Fibroblast of skin of abdomen (primary cell): ENCODE data around the gene KRT71.
A peak's percentile ranks its signal among the peaks of the same experiment; 100 is the strongest.

ENCODE experiments used
- DNase-seq: peaks from one replicate; pipeline ENCODE4 v3.0.0-alpha.2; 2013

Gene KRT71

DNA sequence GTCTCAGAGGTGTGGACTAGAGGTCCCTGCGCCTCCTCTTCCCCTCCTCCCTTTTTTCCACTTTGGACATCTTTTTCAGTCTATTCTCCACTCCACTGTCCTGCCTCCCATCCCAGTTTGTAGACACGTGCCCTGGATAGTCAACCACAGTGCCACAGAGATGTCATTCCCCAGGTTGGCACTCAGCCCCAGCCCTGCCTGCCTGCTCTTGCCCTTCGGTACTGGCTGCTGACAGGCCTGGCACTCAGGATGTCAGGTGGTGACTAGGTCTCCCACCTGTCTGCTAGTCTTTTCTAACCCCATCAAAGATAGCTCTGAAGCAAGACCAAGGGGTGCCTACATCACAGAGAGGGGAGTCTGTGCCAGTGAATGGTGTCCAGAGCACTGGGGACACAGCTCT, 15.8 kb downstream of the KRT71 start:
- no peak for DNase-seq

DNA sequence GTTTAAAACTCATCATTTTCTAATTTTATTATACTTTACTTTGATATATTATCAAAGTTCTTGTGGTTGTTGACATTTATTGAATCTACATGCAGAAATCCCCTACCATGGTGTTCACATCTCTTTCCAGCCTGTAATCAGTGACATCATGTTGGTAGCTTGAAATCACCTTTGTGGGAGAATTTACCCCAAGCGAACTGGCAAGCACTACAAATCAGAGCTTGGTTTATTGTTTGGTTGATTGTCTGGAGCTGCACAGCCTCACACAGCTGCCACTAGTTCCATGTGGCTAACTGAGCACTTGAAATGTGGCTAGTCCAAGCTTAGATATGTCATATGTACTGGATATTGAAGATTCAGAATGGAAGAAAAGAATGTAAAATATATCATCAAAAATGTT, 17.4 kb downstream of the KRT71 start:
- no peak for DNase-seq

DNA sequence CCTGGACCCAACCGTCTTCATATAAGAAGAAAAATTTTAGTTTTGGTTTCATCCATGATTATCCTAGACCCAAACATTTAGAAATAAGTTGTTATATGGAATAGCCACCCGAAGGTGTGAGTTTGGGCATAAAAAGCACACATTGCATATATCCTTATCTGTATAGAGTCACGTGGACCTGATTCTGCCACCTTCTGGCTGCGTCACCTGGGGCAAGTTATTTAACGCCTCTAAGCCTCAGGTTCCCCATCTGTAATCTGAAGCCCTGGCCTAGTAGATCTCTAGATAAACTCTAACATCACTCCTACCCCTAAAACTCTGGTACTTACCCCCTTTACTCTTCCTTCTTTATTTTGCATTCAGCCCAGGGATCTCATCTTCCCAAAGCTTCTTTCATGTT, 18.5 kb downstream of the KRT71 start:
- DNase-seq, result no peak

DNA sequence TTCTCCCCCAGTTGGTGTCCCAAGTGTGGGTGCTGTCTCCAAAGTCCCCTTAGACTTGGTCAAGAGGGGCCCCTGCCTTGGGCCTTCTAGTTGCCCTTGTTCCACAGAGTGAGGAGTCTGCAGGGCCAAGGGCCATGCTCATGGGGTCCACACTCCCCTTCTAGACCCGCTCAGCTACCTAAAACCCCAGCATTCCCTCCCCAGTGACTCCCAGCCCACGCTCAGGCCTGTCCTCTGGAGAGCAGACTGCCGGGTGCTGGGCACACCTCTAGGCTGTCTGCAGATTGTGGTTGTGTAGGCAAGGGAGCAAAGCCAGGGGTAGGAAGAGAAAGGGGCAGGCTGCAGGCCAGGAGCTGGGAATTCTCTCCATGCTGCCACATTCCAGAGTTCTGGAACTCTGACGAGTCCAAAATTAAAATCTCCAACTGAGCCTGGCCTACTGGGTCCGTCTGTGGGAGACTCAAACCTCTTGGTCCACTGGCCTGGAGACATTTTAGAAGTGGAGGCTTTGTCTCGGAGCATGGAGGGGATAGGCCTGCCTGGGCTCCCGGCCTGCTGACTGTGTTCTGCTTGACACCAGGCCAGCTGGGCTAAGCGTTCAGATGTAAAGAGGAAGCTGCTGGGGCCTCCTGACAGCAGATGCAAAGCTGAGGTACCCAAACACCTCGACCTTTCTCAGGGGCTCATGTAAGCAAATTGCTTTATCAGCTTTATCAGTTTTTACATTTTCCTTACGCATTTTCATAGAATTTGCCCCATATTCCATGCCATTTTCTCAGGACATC, 19.1 kb downstream of the KRT71 start:
- DNase-seq, result no peak

DNA sequence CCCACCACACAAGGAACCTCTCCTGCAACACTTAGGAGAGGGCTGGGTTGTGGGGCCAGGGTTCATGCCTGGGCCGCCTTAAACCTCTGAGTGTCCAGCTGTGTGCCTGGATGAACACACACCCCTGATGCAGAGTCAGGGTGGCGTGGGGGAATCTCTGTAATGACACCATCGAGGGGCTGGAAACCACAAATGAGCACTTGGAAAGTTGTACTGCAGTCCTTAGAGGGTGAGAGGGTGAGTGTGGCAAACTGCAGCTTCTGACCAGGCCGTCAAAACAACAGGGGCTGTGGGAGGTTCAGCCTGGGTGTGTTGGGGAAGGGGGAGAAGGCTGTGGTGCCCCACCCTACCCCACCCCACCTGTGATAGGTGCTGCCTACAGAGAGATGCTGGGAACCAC, 20.3 kb downstream of the KRT71 start:
- no peak for DNase-seq

DNA sequence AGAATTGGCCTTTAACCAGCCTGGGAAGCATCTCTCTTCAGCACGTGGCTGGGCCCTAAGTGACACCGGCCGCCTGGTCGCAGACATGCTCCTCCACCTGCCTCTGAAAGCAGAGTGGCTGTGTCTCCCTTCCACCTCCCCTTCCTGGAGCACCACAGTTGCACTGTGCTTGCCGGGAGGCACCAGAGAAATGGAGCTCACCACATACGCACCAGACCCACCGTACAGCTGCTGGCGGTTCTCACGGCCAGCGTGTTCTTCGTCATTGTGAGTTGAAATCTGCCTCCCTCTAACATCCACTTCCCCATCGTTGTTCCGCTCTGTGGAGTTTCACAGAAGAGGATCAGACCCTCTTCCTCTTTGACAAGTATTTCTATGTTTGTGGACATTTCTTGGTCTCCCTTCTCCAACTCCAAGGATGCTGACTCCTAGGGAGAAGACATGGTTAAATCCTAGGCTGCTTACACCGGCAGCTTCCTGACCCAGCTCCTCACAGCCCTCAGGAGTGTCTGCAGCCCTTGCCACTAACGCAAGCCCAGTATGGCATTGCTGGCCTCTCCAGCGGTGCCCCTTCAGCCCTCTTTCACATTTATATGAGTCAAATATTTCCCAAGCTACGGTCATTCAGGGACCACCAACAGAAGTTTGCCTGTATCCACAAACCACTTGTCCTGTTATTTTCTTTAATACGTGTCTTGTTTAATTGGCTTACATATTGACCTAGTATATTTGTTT, 21.2 kb downstream of the KRT71 start:
- no peak for DNase-seq

DNA sequence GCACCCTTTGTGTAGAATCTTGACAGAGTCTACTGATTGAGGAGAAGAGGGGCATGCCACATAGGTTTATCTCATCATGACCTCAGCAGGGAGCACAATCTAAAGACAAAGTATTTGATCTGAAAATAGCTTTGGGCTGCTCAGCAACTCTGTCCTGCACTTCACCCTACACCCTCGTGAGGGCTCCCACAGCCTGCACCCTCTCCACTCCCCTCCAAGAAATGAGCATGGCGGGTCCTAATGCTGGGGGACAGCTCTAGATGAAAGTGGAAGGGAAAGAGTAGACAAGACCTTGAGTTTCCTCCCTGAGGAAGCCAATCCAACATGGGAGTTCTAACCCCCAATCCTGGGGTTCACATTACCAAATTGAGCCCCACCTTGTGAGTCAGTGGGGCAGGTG, 22.0 kb downstream of the KRT71 start:
- no peak for DNase-seq

DNA sequence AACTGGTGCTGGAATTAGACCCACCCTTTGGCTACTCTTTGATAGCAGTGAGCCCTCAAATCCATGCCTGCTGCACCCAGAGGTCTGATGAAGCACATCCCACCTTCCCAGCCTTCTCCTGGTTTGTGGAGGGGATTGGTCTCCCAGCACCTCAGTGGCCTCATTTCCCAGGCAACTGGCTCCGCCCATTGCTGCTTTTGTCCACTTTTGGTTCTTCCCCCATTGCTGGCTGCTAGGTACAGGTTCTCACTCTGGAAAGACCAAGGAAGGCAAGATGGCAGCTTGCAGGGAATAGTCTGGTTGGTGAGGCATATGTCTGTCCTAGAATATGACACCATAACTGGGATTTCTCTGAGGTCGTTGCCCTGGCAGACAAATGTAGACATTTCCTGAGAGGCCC, 22.6 kb downstream of the KRT71 start:
- no peak for DNase-seq

DNA sequence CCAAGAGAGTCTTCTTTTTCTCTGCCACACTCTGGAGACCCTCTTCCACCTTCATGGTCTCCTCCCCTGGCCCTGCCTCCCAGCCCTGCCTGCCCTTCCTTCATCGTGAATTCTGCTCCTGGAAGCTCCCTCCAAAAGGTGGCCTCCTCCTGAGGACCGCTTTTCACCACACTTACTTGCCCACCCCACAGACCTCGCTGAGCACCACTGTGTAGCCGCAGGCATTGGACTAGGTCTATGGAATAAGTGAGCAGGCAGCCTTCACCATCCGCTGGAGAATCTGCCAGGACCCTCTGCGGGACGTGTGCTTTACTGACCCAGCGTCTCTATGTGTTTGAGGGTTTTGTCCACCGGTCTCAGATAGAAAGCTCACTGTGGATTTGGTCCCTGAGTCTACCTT, 23.1 kb downstream of the KRT71 start:
- no peak for DNase-seq

DNA sequence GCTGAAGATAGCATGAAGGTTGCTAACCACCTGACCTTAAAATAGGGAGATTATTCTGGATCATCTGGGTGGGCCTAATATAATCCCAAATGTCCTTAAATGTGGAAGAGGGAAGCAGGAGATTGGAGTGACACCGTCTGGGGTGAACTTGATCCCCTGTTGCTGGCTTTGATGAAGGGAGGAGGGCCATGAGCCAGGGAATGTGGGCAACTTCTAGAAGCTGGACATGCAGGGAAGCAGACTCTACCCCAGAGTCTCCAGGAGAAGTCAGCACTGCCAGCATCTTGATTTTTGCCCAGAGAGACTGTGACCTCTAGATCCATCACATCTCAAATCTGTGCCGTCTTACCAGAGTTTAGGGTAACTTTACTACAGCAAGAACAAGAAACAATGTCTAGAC, 23.5 kb downstream of the KRT71 start:
- DNase-seq, result no peak

DNA sequence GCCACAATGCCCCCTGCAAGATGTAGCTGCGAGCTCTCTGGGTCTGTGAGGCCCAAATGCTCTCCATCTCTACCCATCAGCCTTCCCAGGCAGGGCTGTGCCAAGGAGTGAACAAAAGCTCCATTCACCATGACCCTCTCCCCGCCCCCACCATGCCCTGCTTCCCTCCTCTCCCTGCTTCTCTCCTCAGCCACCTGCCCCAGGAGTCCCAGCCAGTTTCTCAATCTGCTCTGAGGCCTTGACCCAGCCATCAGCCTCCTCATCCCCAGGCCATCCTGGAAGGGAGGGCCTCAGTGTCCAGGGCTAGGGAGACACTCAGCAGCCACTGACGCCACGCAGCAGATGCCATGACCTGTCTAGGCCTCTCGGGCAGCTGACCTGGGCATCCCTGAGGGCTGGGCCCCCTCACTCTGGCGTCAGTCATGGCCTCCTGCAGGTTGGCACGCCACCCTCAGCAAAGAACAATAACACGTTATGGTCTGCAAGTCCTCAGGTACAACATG, 24.3 kb downstream of the KRT71 start:
- no peak for DNase-seq

DNA sequence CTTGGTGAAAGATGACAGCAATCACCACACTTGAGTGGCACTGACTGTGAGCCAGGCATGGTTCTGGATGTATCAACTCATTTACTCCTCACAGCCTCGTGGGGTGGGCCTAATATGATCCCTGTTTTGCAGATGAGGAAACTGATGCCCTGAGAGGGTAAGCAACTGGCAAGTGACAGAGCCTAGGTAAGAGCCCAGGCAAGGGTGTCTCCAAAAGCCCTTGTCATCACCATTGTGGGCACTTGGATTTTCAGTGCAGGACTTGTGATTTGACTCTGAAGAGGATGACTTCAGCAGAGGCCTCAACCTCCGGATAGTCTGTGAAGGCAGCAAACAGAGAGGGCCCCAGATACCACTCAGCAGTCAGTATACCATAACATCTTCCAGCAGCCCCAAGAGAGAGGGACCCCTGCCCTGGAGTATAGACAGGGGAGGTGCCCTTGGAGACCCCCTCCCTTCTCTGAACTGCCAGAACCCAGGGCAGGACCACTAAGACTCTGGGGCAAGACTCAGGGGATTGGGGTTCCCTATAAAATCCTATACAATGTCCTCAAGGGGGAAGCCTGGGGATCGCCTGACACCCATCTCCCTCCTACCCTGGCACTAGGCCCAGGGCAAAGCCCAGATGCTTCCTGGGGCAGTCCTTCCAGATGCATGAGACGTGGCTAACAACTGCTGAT, 25.7 kb downstream of the KRT71 start:
- DNase-seq, result no peak

DNA sequence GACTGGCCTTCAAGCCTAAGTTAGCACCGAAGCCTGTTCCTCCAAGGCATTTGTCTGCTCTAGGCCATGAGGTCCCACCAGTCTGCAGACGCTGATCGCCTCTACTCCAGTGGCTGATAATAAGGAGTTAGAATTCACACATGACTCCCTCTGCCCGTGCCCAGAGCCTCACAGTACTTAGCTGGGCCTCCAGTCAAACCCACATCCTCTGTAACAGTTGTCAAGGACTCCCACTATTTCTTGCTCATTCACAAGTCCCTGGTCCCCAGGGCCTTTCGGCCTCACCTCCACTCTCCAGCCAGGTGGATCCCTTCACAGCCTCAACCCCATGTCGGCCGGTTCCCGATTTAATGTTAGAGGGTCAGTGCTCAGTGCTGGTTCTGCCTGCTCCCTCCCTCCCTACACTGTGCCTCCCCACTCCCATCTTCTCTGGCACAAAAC, 26.4 kb downstream of the KRT71 start:
- no peak for DNase-seq

DNA sequence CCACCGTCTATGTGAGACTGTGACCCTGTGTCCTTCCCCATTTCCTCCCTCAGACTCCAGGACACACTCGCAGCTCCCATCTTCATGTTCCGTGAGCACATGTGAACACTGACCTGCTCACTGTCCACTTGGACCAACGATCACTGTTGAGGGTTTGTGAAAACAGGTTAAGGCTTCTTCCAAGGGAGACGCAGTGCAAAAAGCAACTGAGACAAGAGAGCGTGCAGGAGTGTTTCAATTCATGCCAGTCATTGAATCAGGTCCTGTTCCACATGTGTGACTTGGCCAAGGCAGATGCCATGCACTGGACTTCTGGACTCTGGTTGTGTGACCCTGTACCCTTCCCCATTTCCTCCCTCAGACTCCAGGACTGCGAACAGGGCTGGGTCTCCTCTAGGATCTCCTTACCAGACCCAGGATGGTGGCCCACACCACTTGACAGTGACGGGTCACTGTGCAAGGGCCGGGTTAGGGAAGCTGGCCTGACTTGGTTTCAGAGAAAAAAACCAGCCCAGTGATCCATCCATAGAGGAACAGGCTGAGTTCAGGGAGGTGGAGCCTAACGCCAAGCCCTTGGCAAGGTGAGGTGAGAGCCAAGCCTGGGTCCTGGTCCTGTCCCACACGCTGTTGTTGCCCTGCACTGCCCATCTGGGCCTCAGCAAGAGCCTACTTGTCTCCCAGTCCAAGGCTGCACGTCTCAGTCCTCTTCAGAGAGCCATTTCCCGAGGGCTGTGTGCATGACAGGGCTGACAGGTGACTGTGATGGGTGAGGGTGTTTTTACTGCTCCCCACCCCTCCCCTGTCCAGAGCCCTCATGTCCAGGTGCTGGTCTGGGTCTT, 27.1 kb downstream of the KRT71 start:
- DNase-seq, result no peak

DNA sequence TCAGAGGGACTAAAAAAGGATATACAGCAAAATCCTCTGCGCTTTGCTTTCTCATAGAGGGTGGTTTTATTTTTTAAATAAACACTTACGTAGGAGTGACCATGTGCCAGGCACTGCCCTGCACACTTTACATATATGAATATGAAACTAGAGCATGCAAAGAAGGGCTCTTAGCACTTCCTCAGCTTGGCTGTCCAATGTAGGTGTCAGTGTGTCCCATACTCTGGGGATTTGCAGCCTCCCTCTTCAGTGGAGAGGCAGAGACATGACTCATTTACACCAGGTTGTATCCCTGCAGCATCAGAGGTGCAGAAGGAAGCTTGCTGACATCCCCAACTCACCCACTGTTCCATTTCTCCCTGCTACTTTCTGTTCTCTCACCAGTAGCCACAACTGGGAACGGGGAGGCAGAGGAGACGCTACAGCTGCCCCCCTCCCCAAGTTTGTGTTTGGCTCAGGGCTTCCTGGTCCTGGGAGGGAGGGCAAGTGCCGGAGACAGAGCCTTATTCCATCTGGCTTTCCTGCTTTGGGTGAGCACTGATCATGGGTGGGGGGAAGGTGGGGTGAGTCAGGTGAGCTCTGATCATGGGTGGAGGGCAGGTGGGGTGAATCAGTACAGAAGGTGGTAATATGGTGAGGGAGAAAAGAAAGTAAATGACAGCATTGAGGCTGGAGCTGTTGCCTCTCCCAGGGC, 27.9 kb downstream of the KRT71 start:
- DNase-seq, result no peak

DNA sequence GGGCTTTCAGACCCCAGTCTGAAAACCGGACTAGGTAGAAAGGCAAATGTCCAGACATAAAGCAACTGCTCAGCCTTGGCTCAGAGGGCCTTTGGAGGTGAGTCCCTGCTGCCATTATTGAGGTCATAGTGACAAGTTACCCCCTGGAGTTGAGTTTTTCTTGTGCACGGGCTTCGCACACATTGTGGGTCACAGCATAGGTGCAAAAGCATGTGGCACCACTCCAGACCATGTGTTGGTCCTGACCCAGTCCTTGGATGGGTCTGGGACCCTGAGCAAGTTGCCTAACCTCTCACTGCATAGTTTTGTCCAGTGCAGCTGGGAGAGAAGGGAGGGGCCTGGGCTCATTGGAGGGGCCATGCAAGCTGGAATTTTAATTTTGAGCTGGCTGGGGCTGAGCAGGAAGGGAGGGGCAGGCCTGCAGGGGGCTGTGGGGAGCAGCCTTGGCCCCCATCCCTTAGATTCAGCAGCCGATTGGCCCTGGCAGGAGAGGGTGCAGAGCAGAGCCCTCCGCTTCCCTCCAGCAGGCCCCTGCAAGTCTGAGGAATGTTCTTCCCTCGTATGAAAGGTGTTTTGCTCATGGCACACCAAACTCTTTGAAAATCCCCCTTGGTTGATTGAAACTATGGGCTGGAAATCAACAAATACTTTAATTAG, 28.6 kb downstream of the KRT71 start:
- no peak for DNase-seq

DNA sequence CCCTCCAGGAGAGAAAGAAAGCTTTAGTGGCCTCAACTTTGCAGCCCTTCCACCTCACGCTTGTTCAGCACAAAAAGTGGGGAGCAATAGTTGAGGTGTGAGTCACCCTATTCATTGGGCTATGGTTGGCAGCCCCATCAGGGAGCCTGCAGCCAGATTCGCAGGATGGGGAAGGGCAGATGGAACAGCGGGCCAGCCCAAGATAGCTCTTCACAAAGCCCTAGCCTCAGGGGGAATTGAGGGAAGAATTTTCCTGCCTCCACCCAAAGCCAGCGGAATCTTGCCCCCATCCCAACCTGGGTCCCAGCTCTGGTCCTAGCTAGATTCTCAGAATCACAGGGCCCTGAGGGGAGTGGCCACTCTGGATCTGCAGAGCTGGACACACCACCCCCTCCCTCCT, 29.1 kb downstream of the KRT71 start:
- no peak for DNase-seq

DNA sequence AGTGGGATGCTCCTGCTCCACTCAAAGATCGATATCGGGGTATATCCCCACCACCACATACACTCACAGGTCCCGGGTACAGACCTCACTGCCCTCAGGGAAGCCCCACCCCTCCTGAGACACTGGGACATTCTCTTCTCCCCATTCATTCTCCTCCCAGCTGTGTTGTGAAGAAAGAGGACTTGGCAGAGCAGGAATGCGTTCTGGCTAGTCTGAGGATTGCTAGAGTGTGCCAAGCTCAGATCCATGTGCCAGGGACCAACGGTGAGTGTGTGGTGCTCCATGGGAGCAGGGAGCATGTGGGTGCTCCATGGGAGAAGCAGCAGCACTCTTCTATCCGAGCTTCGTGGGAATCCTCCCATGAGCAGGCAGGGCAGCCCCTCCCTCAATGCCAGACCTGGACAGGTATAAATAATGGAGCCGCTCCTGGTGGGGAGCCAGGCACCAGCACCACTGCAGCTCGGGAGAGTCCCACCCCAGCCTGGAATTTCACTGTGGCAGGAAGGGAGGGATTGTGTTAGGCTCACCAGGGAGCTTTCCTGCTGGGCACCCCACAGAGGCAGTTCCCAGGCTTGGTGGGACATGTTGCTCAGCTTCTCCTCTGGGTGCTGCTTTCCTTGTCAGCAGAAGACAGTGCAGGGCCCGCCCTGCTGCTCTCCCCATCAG, 30.5 kb downstream of the KRT71 start:
- DNase-seq, result peak; percentile 17

DNA sequence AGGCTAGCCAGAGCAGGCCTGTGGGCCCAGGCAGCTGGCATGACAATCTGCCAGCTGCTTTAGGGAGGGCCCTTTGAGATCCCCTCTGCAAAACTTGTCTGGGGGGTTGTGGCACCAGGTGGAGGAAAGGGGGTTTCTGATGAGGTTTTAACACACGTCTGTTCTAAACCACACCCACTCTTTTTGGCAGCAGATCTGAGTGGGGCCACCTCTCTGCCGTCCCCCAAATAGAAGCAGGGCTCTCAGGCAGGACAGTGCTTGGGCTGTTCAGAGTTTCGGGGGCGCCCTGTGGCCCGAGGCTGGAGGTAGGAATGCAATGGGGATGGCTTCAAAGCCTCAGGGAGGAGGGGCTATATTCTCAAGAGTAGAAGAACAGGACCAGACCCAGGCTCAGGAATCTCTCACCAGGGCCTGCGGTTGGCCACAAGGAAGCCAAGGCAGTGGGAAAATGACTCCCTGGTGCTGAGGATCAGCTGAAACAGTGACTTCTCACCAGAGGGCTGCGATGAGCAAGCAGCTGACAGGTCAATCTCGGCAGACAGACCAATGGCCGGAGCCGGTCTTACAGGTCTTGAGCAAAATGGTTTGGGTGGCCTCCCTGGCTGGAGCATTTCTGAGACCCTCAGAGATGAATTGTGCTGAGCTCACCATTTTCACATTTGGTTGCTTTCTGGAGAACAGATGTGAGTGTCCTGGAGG, 31.2 kb downstream of the KRT71 start:
- DNase-seq, result peak; percentile 75

DNA sequence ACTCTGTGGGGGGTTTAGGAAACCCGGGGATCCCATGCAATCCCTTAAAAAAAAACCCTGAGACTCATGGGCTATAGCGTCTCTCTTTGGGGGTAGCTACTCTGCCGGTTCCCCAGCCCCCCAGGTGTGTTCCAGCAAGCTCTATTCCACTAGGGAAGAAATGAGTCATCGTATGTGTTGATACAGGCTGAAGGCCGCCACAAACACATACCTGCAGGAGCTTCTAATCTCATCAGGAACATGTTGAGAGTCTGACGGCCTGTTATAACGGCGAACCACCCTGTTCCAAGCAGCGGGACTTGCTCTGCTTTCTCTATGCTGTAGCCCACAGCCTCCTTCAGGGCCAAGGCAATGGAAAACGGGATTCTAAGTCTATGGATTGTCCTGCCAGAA, 31.8 kb downstream of the KRT71 start:
- peak; percentile 36 for DNase-seq
